Activated T-cell treated with anti-CD3 and anti-CD28 coated beads, Interleukin-2, amount 50 U/mL, for 4 hours (primary cell): ENCODE results near the gene THBS3. TPM values are rescaled to one million over a fixed set of nuclear protein-coding genes. Genes with fewer than 3 reads are reported as not detected.
"Not testable (repeated sequence)": the region's sequence is repeated elsewhere in the genome, so short reads cannot be mapped to it uniquely, and the experiment has no call there.

Source experiments
- ATAC-seq, 2 donors: fragments of 200-7000 bp; cut with Tn5 transposase; one replicate each; pipeline ENCODE4 v1.10.0; 2021
- DNase-seq: peaks from one replicate; pipeline ENCODE4 v3.0.0-alpha.2; 2020
- H3K27me3 Mint-ChIP-seq: one replicate; pipeline ENCODE4 v1.8.0; 2021; ENCODE audit warnings: low read depth, mixed read lengths
- H3K36me3 Mint-ChIP-seq: one replicate; pipeline ENCODE4 v1.8.0; 2022; ENCODE audit warnings: mixed read lengths; ENCODE audit not compliant: insufficient read depth
- H3K4me1 Mint-ChIP-seq: one replicate; pipeline ENCODE4 v1.8.0; 2021; ENCODE audit warnings: low read depth, mixed read lengths
- H3K4me3 Mint-ChIP-seq: one replicate; pipeline ENCODE4 v1.8.0; 2021; ENCODE audit warnings: mild to moderate bottlenecking, moderate library complexity, mixed read lengths
- H3K9me3 Mint-ChIP-seq: one replicate; pipeline ENCODE4 v1.8.0; 2021; ENCODE audit warnings: mixed read lengths
- total RNA-seq, 3 donors: library from RNA; stranded (reverse); gene quantifications; one replicate each; pipeline ENCODE4 v1.2.1, GENCODE V29; 2021

The THBS3 gene
- total RNA-seq, 3 donors from 2014 or later: 3.0 to 4.1 (median 3.7) TPM

- Mint-ChIP-seq H3K4me3 (peak overlapping the region; percentile 94), H3K9me3 (no peaks in the 10 kb centered on the region), H3K4me1 (peaks cover 17% of the 10 kb centered on the region), H3K36me3 (no peaks in the 10 kb centered on the region), H3K27me3 (no peaks in the 10 kb centered on the region)
- ATAC-seq (peak; percentile 43 to 53), DNase-seq (peak; percentile 90)
Measured at GRCh38 chr1:155226188-155226909, 18.7 kb upstream of the THBS3 start.

- not testable (repeated sequence) for H3K36me3 Mint-ChIP-seq, DNase-seq, H3K27me3 Mint-ChIP-seq, H3K9me3 Mint-ChIP-seq, ATAC-seq
- Mint-ChIP-seq H3K4me3 (peak overlapping the region; percentile 94), H3K4me1 (peaks cover 21% of the 10 kb centered on the region)
Measured at GRCh38 chr1:155225404-155225759, 17.7 kb upstream of the THBS3 start.

DNA sequence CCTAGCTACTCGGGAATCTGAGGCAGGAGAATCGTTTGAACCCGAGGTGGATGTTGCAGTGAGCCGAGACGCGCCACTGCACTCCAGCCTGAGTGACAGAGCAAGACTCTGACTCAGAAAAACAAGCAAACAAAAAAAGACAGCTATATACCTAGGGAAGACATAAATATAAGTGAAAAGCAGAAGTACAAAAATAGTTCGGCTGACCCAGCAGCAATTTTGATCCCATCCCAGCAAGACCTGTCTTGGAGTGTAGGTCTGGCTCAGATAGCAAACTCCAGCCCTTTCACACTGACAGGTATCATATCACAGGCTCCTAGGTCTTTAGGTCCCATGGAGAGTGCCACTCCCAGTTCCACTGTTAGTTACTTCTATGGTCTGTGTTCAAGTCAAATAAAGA lies 15.3 kb upstream of the THBS3 start:
- Mint-ChIP-seq H3K4me3 (no peak overlapping the region), H3K36me3 (no peaks in the 10 kb centered on the region), H3K4me1 (peaks cover 35% of the 10 kb centered on the region), H3K27me3 (no peaks in the 10 kb centered on the region), H3K9me3 (no peaks in the 10 kb centered on the region)
- no peak for DNase-seq
- ATAC-seq: no peak

DNA sequence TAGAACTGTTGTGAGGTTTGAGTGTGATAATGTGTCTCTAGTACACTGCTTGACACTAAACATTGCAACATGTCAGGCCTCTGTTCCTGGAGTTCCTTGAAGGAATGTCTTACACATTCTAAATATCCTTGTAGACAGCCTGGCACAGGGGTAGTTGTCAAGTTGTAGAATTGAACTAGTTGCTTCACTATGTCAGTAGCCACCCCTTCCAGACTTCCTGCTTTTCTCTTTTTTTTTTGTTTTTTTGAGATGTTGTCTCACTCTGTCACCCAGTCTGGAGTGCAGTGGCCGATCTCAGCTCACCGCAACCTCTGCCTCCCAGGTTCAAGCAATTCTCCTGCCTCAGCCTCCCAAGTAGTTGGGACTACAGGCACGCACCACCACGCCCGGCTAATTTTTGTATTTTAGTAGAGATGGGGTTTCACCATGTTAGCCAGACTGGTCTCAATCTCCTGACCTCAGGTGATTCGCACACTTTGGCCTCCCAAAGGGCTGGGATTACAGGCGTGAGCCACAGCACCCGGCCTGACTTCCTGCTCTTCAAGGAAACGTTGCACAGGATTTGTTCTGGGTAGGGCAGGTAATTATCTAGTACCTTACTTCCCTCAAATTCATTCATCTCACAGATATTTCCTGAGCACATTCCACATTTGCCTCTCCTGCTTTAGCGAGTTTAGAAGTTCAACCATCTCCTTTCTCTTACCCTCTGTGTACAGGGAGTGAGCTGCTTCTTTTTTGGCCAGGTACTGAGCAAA lies 12.7 kb upstream of the THBS3 start:
- H3K4me1 Mint-ChIP-seq: peaks cover 22% of the 10 kb centered on the region
- not testable (repeated sequence) for H3K27me3 Mint-ChIP-seq, ATAC-seq, H3K36me3 Mint-ChIP-seq, DNase-seq, H3K4me3 Mint-ChIP-seq, H3K9me3 Mint-ChIP-seq

GRCh38 chr1:155219592-155220031 lies 11.9 kb upstream of the THBS3 start:
- no peaks in the 10 kb centered on the region for H3K27me3 Mint-ChIP-seq
- H3K4me3 Mint-ChIP-seq: no peak overlapping the region
- H3K36me3 Mint-ChIP-seq: peaks cover 4% of the 10 kb centered on the region
- no peak for DNase-seq
- H3K9me3 Mint-ChIP-seq: no peaks in the 10 kb centered on the region
- peaks cover 29% of the 10 kb centered on the region for H3K4me1 Mint-ChIP-seq
- peak in 1 of 2 donors; percentile 36 for ATAC-seq

DNA sequence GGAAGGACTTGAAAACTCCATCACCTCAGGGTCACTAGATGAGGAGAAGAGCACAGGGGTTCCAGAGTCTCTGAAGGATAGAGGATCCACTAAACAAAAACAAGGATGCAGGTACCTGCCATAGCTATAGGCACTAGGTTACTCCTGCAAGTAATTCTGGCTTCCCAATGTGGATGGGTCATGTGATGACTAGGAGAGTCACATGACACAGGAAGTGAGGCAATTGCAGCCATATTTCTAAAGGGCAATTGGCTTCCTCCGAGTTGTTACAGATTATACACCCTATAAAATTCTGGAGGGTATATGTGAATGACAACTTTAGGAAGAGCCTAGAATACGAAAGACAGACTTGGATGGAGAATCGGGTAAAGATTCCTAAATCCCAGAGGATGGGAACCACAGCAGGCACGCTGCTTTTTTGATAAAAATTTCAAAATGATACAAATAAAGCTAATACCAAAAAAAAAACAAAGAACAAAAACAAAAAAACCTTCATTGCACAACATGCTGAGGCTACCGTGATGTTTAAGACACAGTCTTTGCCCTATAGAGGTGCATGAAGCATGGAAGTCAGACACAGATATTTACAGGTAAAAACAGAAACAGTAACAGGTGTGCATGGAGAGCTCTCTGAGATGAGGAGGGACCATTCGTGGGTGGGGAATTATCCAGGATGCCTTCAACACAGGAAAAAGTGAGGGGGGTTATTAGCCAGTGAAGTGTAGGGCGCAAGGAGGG lies 11.3 kb upstream of the THBS3 start:
- ATAC-seq (peak in 1 of 2 donors; percentile 9), DNase-seq (no peak)
- H3K4me3 Mint-ChIP-seq: no peak overlapping the region
- no peaks in the 10 kb centered on the region for H3K27me3 Mint-ChIP-seq
- H3K36me3 Mint-ChIP-seq: peaks cover 4% of the 10 kb centered on the region
- H3K9me3 Mint-ChIP-seq: no peaks in the 10 kb centered on the region
- H3K4me1 Mint-ChIP-seq: peaks cover 29% of the 10 kb centered on the region

DNA sequence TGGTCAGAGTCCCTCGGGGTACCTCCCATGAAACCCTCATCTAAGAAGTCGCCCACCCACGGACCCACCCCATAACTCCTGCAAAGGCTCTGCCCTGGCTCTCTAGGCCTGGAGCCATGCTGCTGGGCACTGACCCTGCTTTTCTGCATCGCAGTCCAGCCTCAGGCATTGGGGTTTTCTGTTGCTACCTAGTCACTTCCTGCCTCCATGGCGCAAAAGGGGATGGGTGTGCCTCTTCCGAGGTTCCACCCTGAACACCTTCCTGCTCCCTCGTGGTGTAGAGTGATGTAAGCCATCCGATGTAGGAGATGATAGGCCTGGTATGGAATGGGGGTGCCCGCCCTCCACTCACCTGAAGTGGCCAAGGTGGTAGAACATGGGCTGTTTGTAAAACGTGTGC lies 7.0 kb upstream of the THBS3 start:
- peaks cover 24% of the 10 kb centered on the region for H3K4me1 Mint-ChIP-seq
- not testable (repeated sequence) for DNase-seq, H3K27me3 Mint-ChIP-seq

DNA sequence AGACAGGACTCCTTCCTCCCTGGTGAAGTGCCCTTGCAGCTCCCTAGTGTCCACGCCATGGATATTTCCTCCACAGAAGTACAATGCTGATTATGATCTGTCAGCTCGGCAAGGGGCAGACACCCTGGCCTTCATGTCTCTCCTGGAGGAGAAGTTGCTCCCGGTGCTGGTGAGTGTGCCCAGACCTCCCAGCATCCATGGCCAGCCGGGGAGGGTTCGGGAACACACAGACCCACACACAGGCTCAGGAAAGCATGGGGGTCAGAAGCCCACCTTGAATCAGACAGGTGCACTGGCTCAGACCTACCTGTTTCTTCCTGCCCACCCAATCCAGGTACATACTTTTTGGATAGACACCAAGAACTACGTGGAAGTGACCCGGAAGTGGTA lies 4.3 kb upstream of the THBS3 start:
- not testable (repeated sequence) for H3K27me3 Mint-ChIP-seq, DNase-seq, H3K4me3 Mint-ChIP-seq, ATAC-seq, H3K9me3 Mint-ChIP-seq
- H3K36me3 Mint-ChIP-seq: peaks cover 12% of the 10 kb centered on the region
- H3K4me1 Mint-ChIP-seq: peaks cover 30% of the 10 kb centered on the region

More for the DNA sequence above, 7.0 kb upstream of the THBS3 start:
- ATAC-seq: peak; percentile 20 to 23
- H3K9me3 Mint-ChIP-seq, H3K4me3 Mint-ChIP-seq: not testable (repeated sequence)
- H3K36me3 Mint-ChIP-seq: peaks cover 12% of the 10 kb centered on the region

GRCh38 chr1:155211381-155212050 lies 3.8 kb upstream of the THBS3 start:
- peaks cover 34% of the 10 kb centered on the region for H3K4me1 Mint-ChIP-seq
- ATAC-seq, H3K27me3 Mint-ChIP-seq, DNase-seq, H3K9me3 Mint-ChIP-seq, H3K4me3 Mint-ChIP-seq: not testable (repeated sequence)
- H3K36me3 Mint-ChIP-seq: peaks cover 12% of the 10 kb centered on the region

- Mint-ChIP-seq H3K4me1 (peaks cover 32% of the 10 kb centered on the region), H3K4me3 (peak overlapping the region; percentile 91), H3K27me3 (no peaks in the 10 kb centered on the region), H3K36me3 (peaks cover 11% of the 10 kb centered on the region), H3K9me3 (no peaks in the 10 kb centered on the region)
- DNase-seq (no peak), ATAC-seq (no peak)
Measured at GRCh38 chr1:155210314-155211104, 2.8 kb upstream of the THBS3 start.

DNA sequence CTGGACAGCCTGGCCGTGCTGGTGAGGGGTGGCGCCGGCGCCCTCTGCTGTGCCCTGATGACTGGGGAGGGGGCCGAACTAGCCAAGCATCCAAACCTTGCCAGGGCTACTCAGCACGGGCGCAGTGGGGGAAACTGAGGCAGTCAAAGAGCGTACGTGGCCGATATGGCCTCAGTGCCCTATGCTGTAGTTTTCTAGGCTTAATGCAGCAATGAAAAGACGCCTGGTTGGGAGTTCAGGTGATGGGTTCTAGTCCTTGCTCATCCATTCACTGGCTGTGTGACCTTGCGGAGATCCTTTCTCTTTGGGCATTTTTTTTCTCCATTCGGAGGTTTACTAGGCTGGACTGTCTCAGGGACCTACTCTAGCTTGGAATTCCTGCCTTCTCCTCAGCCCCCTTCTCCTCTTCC lies 1.6 kb upstream of the THBS3 start:
- DNase-seq (no peak), ATAC-seq (no peak)
- Mint-ChIP-seq H3K4me1 (peaks cover 24% of the 10 kb centered on the region), H3K4me3 (peak overlapping the region; percentile 91), H3K27me3 (no peaks in the 10 kb centered on the region), H3K9me3 (no peaks in the 10 kb centered on the region), H3K36me3 (peaks cover 8% of the 10 kb centered on the region)

- Mint-ChIP-seq H3K9me3 (no peaks in the 10 kb centered on the region), H3K36me3 (peaks cover 8% of the 10 kb centered on the region), H3K4me1 (peaks cover 24% of the 10 kb centered on the region), H3K27me3 (no peaks in the 10 kb centered on the region), H3K4me3 (peak within 1 kb of the TSS; percentile 91)
- DNase-seq: peak; percentile 82
- ATAC-seq: peak; percentile 89 to 92
Measured at GRCh38 chr1:155208541-155209311, 1.0 kb upstream of the THBS3 start, which contains the start of gene MTX1. TSS of gene MTX1 (plus strand) at chr1:155208695. CDS start at chr1:155208805, 110 bp downstream.
